D721Med (cell line): ENCODE results near the gene PPM1K.

ENCODE experiments used
- DNase-seq: peaks from one replicate; pipeline ENCODE4 v3.0.0; 2011; ENCODE audit warnings: low spot score; ENCODE audit not compliant: insufficient read length
- FAIRE-seq: peaks from 2 replicates; lab custom pipeline; 2011; peaks lifted over from hg19 to GRCh38; lab: Jason Lieb, UNC
- CTCF ChIP-seq: IDR thresholded peaks from 2 replicates; pipeline ENCODE4 v1.5.1; 2012; ENCODE audit warnings: mild to moderate bottlenecking, control low read depth; ENCODE audit not compliant: insufficient read depth; ENCODE audit errors: missing control alignments

The PPM1K gene

GRCh38 chr4:88284439-88285234 lies at the start of gene PPM1K:
PPM1K (minus strand) TSS chr4:88284561; CDS start chr4:88278583, 5,978 bp downstream.
- DNase-seq (peak; percentile 54), FAIRE-seq (no peak)
- TF ChIP-seq CTCF: no peak

- no peak for TF ChIP-seq CTCF
- DNase-seq (no peak), FAIRE-seq (no peak)
These were observed 49.5 kb upstream of the PPM1K start for GRCh38 chr4:88333741-88334405.

GRCh38 chr4:88327665-88328064 lies 43.3 kb upstream of the PPM1K start:
- DNase-seq: no peak
- FAIRE-seq: no peak
- TF ChIP-seq CTCF: no peak

- FAIRE-seq: no peak
- TF ChIP-seq CTCF: no peak
- DNase-seq: no peak
These were observed 36.5 kb upstream of the PPM1K start for GRCh38 chr4:88320780-88321373.

GRCh38 chr4:88320224-88320779 lies 35.9 kb upstream of the PPM1K start:
- FAIRE-seq (no peak), DNase-seq (no peak)
- TF ChIP-seq CTCF: no peak

GRCh38 chr4:88318751-88319350 lies 34.5 kb upstream of the PPM1K start:
- TF ChIP-seq CTCF: no peak
- no peak for FAIRE-seq
- DNase-seq: no peak
